Muscle of arm (tissue), 12 donors: ENCODE measurements around the gene PCDHA1. TPM values are rescaled to one million over a fixed set of nuclear protein-coding genes. Genes with fewer than 3 reads are reported as not detected.

Source experiments
- DNase-seq: peaks from one replicate; pipeline ENCODE4 v3.0.0-alpha.2; 2013
- polyA plus RNA-seq, 12 donors: library from polyadenylated mRNA; unstranded; fragments of 120-200 nt; gene quantifications; one replicate each; pipeline ENCODE4 v1.2.1, GENCODE V29; 2013; ENCODE audit not compliant: insufficient read length in 12 of 12

Gene PCDHA1
- polyA plus RNA-seq, 12 donors, result 0.04 to 0.12 (median 0.07) TPM; not detected in 8

GRCh38 chr5:140988100-140988499 is 202.2 kb downstream of the PCDHA1 start:
- no peak for DNase-seq

GRCh38 chr5:140988608-140989007 is 202.7 kb downstream of the PCDHA1 start:
- no peak for DNase-seq

- DNase-seq, result no peak
These were observed 203.5 kb downstream of the PCDHA1 start for GRCh38 chr5:140989254-140990020.

- no peak for DNase-seq
These were observed 206.9 kb downstream of the PCDHA1 start for GRCh38 chr5:140992828-140993227.

- no peak for DNase-seq
These were observed 210.1 kb downstream of the PCDHA1 start for GRCh38 chr5:140996060-140996459.

GRCh38 chr5:140998921-140999410 is 213.0 kb downstream of the PCDHA1 start:
- DNase-seq, result no peak

GRCh38 chr5:141001446-141001843 is 215.5 kb downstream of the PCDHA1 start:
- DNase-seq, result no peak

- DNase-seq, result no peak
These were observed 216.1 kb downstream of the PCDHA1 start for GRCh38 chr5:141001844-141002604.

- no peak for DNase-seq
These were observed 216.6 kb downstream of the PCDHA1 start for GRCh38 chr5:141002605-141002965.

GRCh38 chr5:141003031-141003430 is 217.1 kb downstream of the PCDHA1 start:
- DNase-seq, result no peak

GRCh38 chr5:141003791-141004611 is 218.1 kb downstream of the PCDHA1 start:
- DNase-seq, result no peak

- DNase-seq, result no peak
These were observed 221.9 kb downstream of the PCDHA1 start for GRCh38 chr5:141007791-141008190.

GRCh38 chr5:141010047-141010793 is 224.3 kb downstream of the PCDHA1 start:
- DNase-seq, result no peak

GRCh38 chr5:141017943-141018342 is 232.0 kb downstream of the PCDHA1 start:
- no peak for DNase-seq

- no peak for DNase-seq
These were observed 236.4 kb downstream of the PCDHA1 start for GRCh38 chr5:141022384-141022783.

- no peak for DNase-seq
These were observed 245.1 kb downstream of the PCDHA1 start for GRCh38 chr5:141031006-141031405.

- no peak for DNase-seq
These were observed 246.7 kb downstream of the PCDHA1 start for GRCh38 chr5:141032626-141033025.

- DNase-seq, result no peak
These were observed 253.1 kb downstream of the PCDHA1 start for GRCh38 chr5:141039061-141039460.

GRCh38 chr5:141039517-141039916 is 253.6 kb downstream of the PCDHA1 start:
- DNase-seq, result no peak

- DNase-seq, result no peak
These were observed 254.3 kb downstream of the PCDHA1 start for GRCh38 chr5:141040093-141040770.
